Ovary (tissue), 9 donors: Measurements from ENCODE around the gene SYT15. TPM values are rescaled to one million over a fixed set of nuclear protein-coding genes. Genes with fewer than 3 reads are reported as not detected.

Experiments
- DNase-seq, 5 donors: peaks; one replicate each; pipeline ENCODE4 v3.0.0-alpha.2; 2019 to 2020
- H3K27ac ChIP-seq, 2 donors: fragments of 200-600 bp; one replicate each; pipeline versions ENCODE4 v1.5.1 to v1.8.0; 2019 to 2022
- H3K27me3 ChIP-seq: fragments of 200-600 bp; one replicate; pipeline ENCODE4 v1.8.0; 2022
- H3K36me3 ChIP-seq: fragments of 200-600 bp; sonication (generic); one replicate; pipeline ENCODE4 v1.5.1; 2019
- H3K4me1 ChIP-seq: one replicate; pipeline ENCODE4 v1.8.1; 2013; ENCODE audit warnings: mild to moderate bottlenecking, moderate library complexity; ENCODE audit not compliant: insufficient read depth
- H3K4me3 ChIP-seq: fragments of 200-600 bp; sonication (generic); one replicate; pipeline ENCODE4 v1.5.1; 2017
- H3K9me3 ChIP-seq, 2 donors: fragments of 200-600 bp in 1 of 2; sonication (generic) in 1 of 2; one replicate each; pipeline versions ENCODE4 v1.5.1 to v1.8.1; 2013 to 2019; ENCODE audit warnings: mild to moderate bottlenecking in 1 of 2, moderate library complexity in 1 of 2
- CTCF ChIP-seq, 3 donors: fragments of 450-650 bp in 2 of 3; fragments of 200-600 bp in 1 of 3; IDR thresholded peaks; one replicate each; pipeline versions ENCODE4 v1.5.1 to v1.8.0; 2016 to 2022; ENCODE audit warnings: antibody characterized with exemption in 3 of 3, mild to moderate bottlenecking in 1 of 3
- EP300 ChIP-seq: sonication (generic); formaldehyde crosslinking; IDR thresholded peaks from one replicate; pipeline ENCODE4 v1.6.1; 2017; ENCODE audit warnings: antibody characterized with exemption
- POLR2A ChIP-seq: fragments of 450-650 bp; IDR thresholded peaks from one replicate; pipeline ENCODE4 v1.6.1; 2017; ENCODE audit warnings: antibody characterized with exemption, mild to moderate bottlenecking, moderate library complexity
- WGBS, 3 donors: extraction: QIAGEN DNeasy Blood & Tissue Kit in 1 of 3; methylation state at CpG; one replicate each; pipeline versions ENCODE4 v1.1.5 to v1.1.7; 2013 to 2017; 5-methylcytosine and 5-hydroxymethylcytosine counted together
- intact Hi-C, 4 donors: fragments of 100-400 bp; cut with DNase I; formaldehyde crosslinking; loops; one replicate each; pipeline versions ENCODE4 v1.11.0 to v1.15.1; 2022 to 2023
- polyA plus RNA-seq, 2 donors: library from polyadenylated mRNA; stranded (reverse); fragments of 200-250 nt in 1 of 2; fragments of 350-450 nt in 1 of 2; fragmentation: Illumina TruSeq in 1 of 2; extraction: RNeasy Lipid Tissue Mini Kit (QIAGEN cat#74804) in 1 of 2; gene quantifications; one replicate each; pipeline ENCODE4 v1.2.3, GENCODE V29; 2013 to 2014
- total RNA-seq, 7 donors: library from RNA; depleted of rRNA in 2 of 7; stranded (reverse); fragments of >200 nt in 2 of 7; fragmentation: NEBNext Ultra II Directional in 3 of 7; extraction: Animal tissue kit (Norgen Biotek cat#: 25700) in 3 of 7; gene quantifications; one replicate each; pipeline versions ENCODE4 v1.1.0 to v1.2.4, GENCODE V29; 2016 to 2023
- donor health status: DM: no; HTN: no; CAD: no; lungs with moderate emphysema.
- donor health status: DM: no; HTN: no; CAD: no.
- donor health status: Bipolar disorder and iron deficiency.
- donor health status: DM: yes; HTN: yes; CAD: no.
- donor health status: DM: no; HTN: no; CAD: no.
- donor health status: DM: yes; HTN: yes; CAD: no.

SYT15 gene
- total and polyA plus RNA-seq, 9 donors, result 0.24 to 5.3 (median 3.2) TPM

DNA sequence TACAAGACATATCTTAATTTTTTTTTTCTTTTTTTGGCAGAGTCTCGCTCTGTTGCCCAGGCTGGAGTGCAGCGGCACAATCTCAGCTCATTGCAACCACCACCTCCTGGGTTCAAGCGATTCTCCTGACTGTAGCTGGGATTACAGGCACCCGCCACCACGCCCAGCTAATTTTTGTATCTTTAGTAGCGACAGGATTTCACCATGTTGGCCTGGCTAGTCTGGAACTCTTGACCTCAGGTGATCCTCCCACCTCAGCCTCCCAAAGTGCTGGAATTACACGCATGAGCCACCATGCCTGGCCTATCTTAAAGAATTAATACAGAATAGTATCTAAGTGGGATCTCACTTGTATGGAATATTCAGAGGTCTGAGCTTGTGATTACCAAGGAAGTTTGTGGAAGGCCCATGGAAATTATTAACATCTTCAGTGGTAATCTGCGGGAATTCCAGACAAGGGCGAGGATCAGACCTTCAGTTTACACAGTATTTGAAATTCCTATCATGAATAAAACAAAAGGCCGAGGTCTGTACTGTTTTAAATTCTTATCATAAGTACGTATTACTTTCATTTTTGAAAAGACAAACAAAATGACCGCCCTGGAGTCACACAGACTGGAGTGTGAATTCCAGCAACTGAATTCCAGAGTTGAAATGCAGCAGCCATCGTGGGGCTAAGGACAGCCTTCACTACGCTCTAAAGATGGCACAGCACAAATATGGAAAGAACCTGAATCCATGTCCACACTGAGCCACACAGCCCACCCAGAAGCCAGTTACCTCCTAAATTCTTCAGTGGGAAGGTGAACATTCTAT lies 39.1 kb upstream of the SYT15 start:
- H3K9me3 ChIP-seq, result no peaks in the 10 kb centered on the region
- DNase-seq, result peak in 2 of 5 donors; percentile 13 to 34
- H3K27me3 ChIP-seq, result no peaks in the 10 kb centered on the region
- intact Hi-C loops, result no loop called here
- TF ChIP-seq POLR2A, result no peak
- TF ChIP-seq EP300, result no peak
- TF ChIP-seq CTCF (IDR thresholded peaks at IDR 0.05), result no peak
- H3K4me3 ChIP-seq, result no peak overlapping the region
- no peak overlapping the region for H3K27ac ChIP-seq
- WGBS, 3 donors, result 43 to 55% (median 44%) methylated on average over 14 of the region's 14 CpGs
- peaks cover 10% of the 10 kb centered on the region for H3K4me1 ChIP-seq
- no peaks in the 10 kb centered on the region for H3K36me3 ChIP-seq

GRCh38 chr10:46540412-46541016 lies 38.4 kb upstream of the SYT15 start:
- Histone ChIP-seq H3K9me3 (no peaks in the 10 kb centered on the region), H3K36me3 (no peaks in the 10 kb centered on the region), H3K27ac (no peak overlapping the region), H3K4me1 (peaks cover 10% of the 10 kb centered on the region), H3K27me3 (no peaks in the 10 kb centered on the region), H3K4me3 (no peak overlapping the region)
- intact Hi-C loops, result no loop called here
- DNase-seq, result peak in 2 of 5 donors; percentile 12 to 23
- WGBS, 3 donors, result 80 to 85% (median 82%) methylated on average over 8 of the region's 8 CpGs
- TF ChIP-seq POLR2A (no peak), CTCF (IDR thresholded peaks at IDR 0.05) (no peak)

- DNase-seq, result peak in 2 of 5 donors; percentile 43 to 50
- 8 to 14% (median 13%) methylated on average over 42 of the region's 42 CpGs for WGBS, 3 donors
- Histone ChIP-seq H3K4me3 (peak overlapping the region; percentile 5), H3K27me3 (no peaks in the 10 kb centered on the region), H3K36me3 (no peaks in the 10 kb centered on the region), H3K9me3 (no peaks in the 10 kb centered on the region), H3K27ac (no peak overlapping the region), H3K4me1 (peaks cover 10% of the 10 kb centered on the region)
- intact Hi-C loops, result no loop called here
- TF ChIP-seq POLR2A (no peak), EP300 (no peak), CTCF (IDR thresholded peaks at IDR 0.05) (no peak)
Measured at GRCh38 chr10:46541017-46541661, 37.8 kb upstream of the SYT15 start.

GRCh38 chr10:46541735-46542566 lies 37.0 kb upstream of the SYT15 start:
- Histone ChIP-seq H3K27ac (no peak overlapping the region), H3K9me3 (no peaks in the 10 kb centered on the region), H3K36me3 (no peaks in the 10 kb centered on the region), H3K4me3 (no peak overlapping the region), H3K4me1 (peaks cover 10% of the 10 kb centered on the region), H3K27me3 (no peaks in the 10 kb centered on the region)
- intact Hi-C loops, result no loop called here
- peak in 4 of 5 donors; percentile 4 to 21 (median 10) for DNase-seq
- 82 to 90% (median 86%) methylated on average over 7 of the region's 7 CpGs for WGBS, 3 donors
- TF ChIP-seq EP300, result no peak
- TF ChIP-seq POLR2A, result no peak
- TF ChIP-seq CTCF (IDR thresholded peaks at IDR 0.05), result no peak
